Adrenal gland (tissue), 12 donors: ENCODE results near the gene GYG2. TPM values are rescaled to one million over a fixed set of nuclear protein-coding genes. Genes with fewer than 3 reads are reported as not detected.
"Not testable (repeated sequence)": the region's sequence is repeated elsewhere in the genome, so short reads cannot be mapped to it uniquely, and the experiment has no call there.

Experiments
- DNase-seq, 7 donors: peaks; one replicate each; pipeline ENCODE4 v3.0.0-alpha.2; 2019 to 2020
- H3K27ac ChIP-seq, 5 donors: fragments of 200-600 bp; sonication (generic) in 4 of 5; 1 replicate in 3 of 5; 2 replicates in 2 of 5; pipeline versions ENCODE4 v1.5.1 to v1.8.0; 2016 to 2020; ENCODE audit warnings: mild to moderate bottlenecking in 1 of 5
- H3K27me3 ChIP-seq: fragments of 200-600 bp; 2 replicates; pipeline ENCODE4 v1.8.0; 2021
- H3K36me3 ChIP-seq, 2 donors: fragments of 200-600 bp; replicated peaks in 1 of 2; 1 replicate in 1 of 2; 2 replicates in 1 of 2; pipeline versions ENCODE4 v1.5.1 to v1.8.0; 2018 to 2022
- H3K4me1 ChIP-seq, 2 donors: fragments of 200-600 bp; replicated peaks in 1 of 2; 1 replicate in 1 of 2; 2 replicates in 1 of 2; pipeline versions ENCODE4 v1.5.1 to v1.8.0; 2018 to 2021
- H3K4me3 ChIP-seq, 4 donors: fragments of 200-600 bp; sonication (generic) in 3 of 4; one replicate each; pipeline ENCODE4 v1.5.1; 2016 to 2018
- H3K9me3 ChIP-seq, 3 donors: fragments of 200-600 bp; sonication (generic) in 1 of 3; replicated peaks in 1 of 3; 1 replicate in 2 of 3; 2 replicates in 1 of 3; pipeline versions ENCODE4 v1.5.1 to v1.8.0; 2016 to 2021
- POLR2A ChIP-seq, 2 donors: fragments of 450-650 bp; IDR thresholded peaks; one replicate each; pipeline ENCODE4 v1.6.1; 2017; ENCODE audit warnings: antibody characterized with exemption in 2 of 2, mild to moderate bottlenecking in 2 of 2, moderate library complexity in 1 of 2
- WGBS, 4 donors: extraction: QIAGEN DNeasy Blood & Tissue Kit in 2 of 4; methylation state at CpG; one replicate each; pipeline versions ENCODE4 v1.1.5 to v1.1.7; 2013 to 2017; 5-methylcytosine and 5-hydroxymethylcytosine counted together
- intact Hi-C, 2 donors: fragments of 100-400 bp; cut with DNase I; formaldehyde crosslinking; loops; one replicate each; pipeline versions ENCODE4 v1.14.1 to v1.15.0; 2022 to 2023
- polyA plus RNA-seq, 3 donors: library from polyadenylated mRNA; stranded (reverse); fragments of 200-250 nt in 2 of 3; fragments of 350-450 nt in 1 of 3; fragmentation: Illumina TruSeq in 1 of 3; extraction: RNeasy Lipid Tissue Mini Kit (QIAGEN cat#74804) in 1 of 3; gene quantifications; one replicate each; pipeline ENCODE4 v1.2.3, GENCODE V29; 2013 to 2014
- total RNA-seq, 9 donors: library from RNA; depleted of rRNA in 4 of 9; stranded (reverse); fragments of >200 nt in 4 of 9; fragments of 120-200 nt in 1 of 9; fragmentation: NEBNext Ultra II Directional in 1 of 9; extraction: Animal tissue kit (Norgen Biotek cat#: 25700) in 1 of 9; gene quantifications; one replicate each; pipeline versions ENCODE4 v1.1.0 to v1.2.4, GENCODE V29; 2013 to 2023
- TF ChIP-seq, protein P1 (sequence below), 6 experiments: fragments of 450-650 bp in 4 of 6; fragments of 200-600 bp in 2 of 6; sonication (generic) in 1 of 6; IDR thresholded peaks; 1 replicate in 5 of 6; 2 replicates in 1 of 6; pipeline versions ENCODE4 v1.5.1 to v1.8.0; 2016 to 2021; ENCODE audit warnings: antibody characterized with exemption in 6 of 6, mild to moderate bottlenecking in 2 of 6, moderate library complexity in 1 of 6
- donor health status: healthy with polysubstance abuse.
- donor health status: Bipolar disorder and iron deficiency.
- donor health status: DM: yes; HTN: yes; CAD: no.
- donor health status: DM: no; HTN: no; CAD: no.
- donor health status: DM: no; HTN: no; CAD: no.
- donor health status: DM: yes; HTN: yes; CAD: no.

The GYG2 gene
- total and polyA plus RNA-seq, 12 donors = 0.26 to 13.4 (median 2.3) TPM

- Histone ChIP-seq H3K4me3 (no peak overlapping the region), H3K36me3 (peaks cover 0 to 14% of the 10 kb centered on the region in 2 donors), H3K27me3 (no peaks in the 10 kb centered on the region), H3K9me3 (no peaks in the 10 kb centered on the region), H3K4me1 (no peaks in the 10 kb centered on the region), H3K27ac (no peak overlapping the region)
- WGBS, 4 donors = 85 to 100% (median 92%) methylated on average over 1 to 9 of the region's 9 CpGs
- intact Hi-C loops = no loop called here
- DNase-seq = no peak
- TF ChIP-seq, protein P1, sequence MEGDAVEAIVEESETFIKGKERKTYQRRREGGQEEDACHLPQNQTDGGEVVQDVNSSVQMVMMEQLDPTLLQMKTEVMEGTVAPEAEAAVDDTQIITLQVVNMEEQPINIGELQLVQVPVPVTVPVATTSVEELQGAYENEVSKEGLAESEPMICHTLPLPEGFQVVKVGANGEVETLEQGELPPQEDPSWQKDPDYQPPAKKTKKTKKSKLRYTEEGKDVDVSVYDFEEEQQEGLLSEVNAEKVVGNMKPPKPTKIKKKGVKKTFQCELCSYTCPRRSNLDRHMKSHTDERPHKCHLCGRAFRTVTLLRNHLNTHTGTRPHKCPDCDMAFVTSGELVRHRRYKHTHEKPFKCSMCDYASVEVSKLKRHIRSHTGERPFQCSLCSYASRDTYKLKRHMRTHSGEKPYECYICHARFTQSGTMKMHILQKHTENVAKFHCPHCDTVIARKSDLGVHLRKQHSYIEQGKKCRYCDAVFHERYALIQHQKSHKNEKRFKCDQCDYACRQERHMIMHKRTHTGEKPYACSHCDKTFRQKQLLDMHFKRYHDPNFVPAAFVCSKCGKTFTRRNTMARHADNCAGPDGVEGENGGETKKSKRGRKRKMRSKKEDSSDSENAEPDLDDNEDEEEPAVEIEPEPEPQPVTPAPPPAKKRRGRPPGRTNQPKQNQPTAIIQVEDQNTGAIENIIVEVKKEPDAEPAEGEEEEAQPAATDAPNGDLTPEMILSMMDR (IDR thresholded peaks at IDR 0.05) = no peak
- TF ChIP-seq POLR2A (IDR thresholded peaks at IDR 0.05) = no peak
Measured at GRCh38 chrX:2921750-2922149, 93.0 kb downstream of the GYG2 start.

GRCh38 chrX:2924151-2924550 is 95.4 kb downstream of the GYG2 start:
- TF ChIP-seq, protein P1 (IDR thresholded peaks at IDR 0.05) = no peak
- Histone ChIP-seq H3K36me3 (peaks cover 0 to 14% of the 10 kb centered on the region in 2 donors), H3K27me3 (no peaks in the 10 kb centered on the region), H3K4me1 (no peaks in the 10 kb centered on the region), H3K4me3 (no peak overlapping the region), H3K9me3 (no peaks in the 10 kb centered on the region), H3K27ac (no peak overlapping the region)
- WGBS, 4 donors = 90 to 97% (median 96%) methylated on average over 4 to 9 of the region's 9 CpGs
- no peak for DNase-seq
- intact Hi-C loops = no loop called here

- intact Hi-C loops, H3K27ac ChIP-seq, H3K4me3 ChIP-seq, H3K36me3 ChIP-seq, H3K4me1 ChIP-seq, H3K9me3 ChIP-seq, H3K27me3 ChIP-seq, DNase-seq: not testable (repeated sequence)
- WGBS, 4 donors = 80 to 97% (median 91%) methylated on average over 4 of the region's 4 CpGs
Measured at GRCh38 chrX:2926255-2926654, 97.5 kb downstream of the GYG2 start.

DNA sequence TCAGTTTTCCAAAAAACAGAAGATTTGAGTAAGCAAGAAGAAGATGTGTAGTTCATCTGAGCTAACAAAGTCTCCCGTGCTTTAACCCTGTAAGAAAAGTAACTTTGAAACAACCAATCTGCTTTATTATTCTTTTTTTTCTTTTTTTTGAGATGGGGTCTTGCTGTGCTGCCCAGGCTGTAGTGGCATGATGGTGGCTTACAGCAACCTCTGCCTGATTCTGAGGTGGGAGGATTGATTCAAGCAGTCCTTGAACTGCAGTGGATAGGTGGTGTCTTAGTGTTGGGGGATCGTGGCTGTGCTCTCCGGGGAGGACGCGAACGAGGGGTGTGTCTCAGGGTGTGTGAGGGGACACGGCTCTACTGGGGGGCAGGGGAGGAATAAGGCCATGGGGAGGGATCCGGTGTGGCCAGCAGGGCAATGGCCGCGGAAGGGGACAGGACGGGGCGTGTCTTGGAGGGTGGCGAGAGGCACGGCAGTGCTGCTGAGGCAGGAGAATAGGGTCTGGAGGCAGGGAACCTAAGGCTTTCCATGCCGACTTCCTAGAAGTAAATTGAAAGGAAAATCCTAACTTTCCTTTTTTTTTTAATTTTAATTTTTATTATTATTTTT is 98.0 kb downstream of the GYG2 start:
- intact Hi-C loops = no loop called here
- H3K9me3 ChIP-seq = no peaks in the 10 kb centered on the region
- no peaks in the 10 kb centered on the region for H3K27me3 ChIP-seq
- no peak for DNase-seq
- H3K4me1 ChIP-seq = no peaks in the 10 kb centered on the region
- 93 to 99% (median 97%) methylated on average over 14 to 15 of the region's 15 CpGs for WGBS, 4 donors
- no peak overlapping the region for H3K4me3 ChIP-seq
- no peak for TF ChIP-seq POLR2A (IDR thresholded peaks at IDR 0.05)
- TF ChIP-seq, protein P1 (IDR thresholded peaks at IDR 0.05) = no peak
- no peak overlapping the region for H3K27ac ChIP-seq
- H3K36me3 ChIP-seq = no peaks in the 10 kb centered on the region

DNA sequence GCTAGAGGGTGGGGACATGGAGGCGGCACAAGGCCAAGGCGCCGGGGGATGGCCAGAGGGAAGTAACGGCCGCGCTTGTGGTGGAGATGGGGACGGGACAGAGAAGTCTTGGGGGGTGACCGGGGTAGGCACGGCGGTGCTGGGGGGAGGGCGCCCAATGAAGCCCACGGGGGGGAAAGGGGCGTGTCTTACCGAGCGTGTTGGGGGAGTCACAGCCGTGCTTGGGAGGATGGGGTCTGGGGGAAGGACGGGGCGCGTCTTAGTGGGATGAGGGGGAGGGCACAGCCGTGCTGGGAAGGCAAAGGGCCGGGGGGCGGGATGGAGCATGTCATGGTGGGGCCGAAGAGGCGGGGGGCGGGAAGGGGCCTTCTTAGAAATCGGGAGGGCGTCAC is 99.5 kb downstream of the GYG2 start:
- 6 to 7% (median 6%) methylated on average over 7 to 25 of the region's 27 CpGs; no CpG with 5 or more reads in 1 of the 4 donors for WGBS, 4 donors
- TF ChIP-seq POLR2A (IDR thresholded peaks at IDR 0.05) = no peak
- DNase-seq = peak; percentile 14 to 55 (median 41)
- Histone ChIP-seq H3K27me3 (no peaks in the 10 kb centered on the region), H3K4me1 (no peaks in the 10 kb centered on the region), H3K27ac (peak overlapping the region in 3 of 5 donors; percentile 36 to 96 (median 91)), H3K9me3 (no peaks in the 10 kb centered on the region), H3K4me3 (peak overlapping the region in 2 of 4 donors; percentile 57 to 88), H3K36me3 (no peaks in the 10 kb centered on the region)
- intact Hi-C loops = no loop called here
